HG02610 (cell line): ENCODE results near the gene MBOAT7.
A peak's percentile ranks its signal among the peaks of the same experiment; 100 is the strongest.

ENCODE experiments used
- ATAC-seq: cut with Tn5 transposase; IDR thresholded peaks from one replicate; pipeline ENCODE4 v1.9.1; 2021; ENCODE audit warnings: mild to moderate bottlenecking, moderate library complexity; ENCODE audit not compliant: unreplicated experiment

The MBOAT7 gene

DNA sequence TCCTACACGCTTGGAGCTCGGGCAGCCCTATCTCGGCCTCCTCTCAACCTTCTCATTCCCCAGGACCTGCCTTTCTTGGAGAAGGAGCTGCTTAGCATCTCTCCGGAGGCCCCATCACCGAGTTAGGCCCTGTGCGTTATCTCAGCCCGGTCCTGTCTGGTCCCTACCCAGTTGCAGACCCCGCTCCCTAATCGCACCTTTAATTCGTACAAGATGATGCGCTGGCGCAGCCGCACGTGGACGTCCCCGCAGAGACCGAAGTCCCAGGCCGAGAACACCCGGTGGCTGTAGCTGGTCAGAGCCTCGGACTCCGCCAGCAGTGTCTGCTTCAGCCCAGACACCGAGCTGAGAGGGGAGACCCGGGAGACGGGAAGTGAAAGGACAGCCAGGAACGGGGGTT, 24.2 kb downstream of the MBOAT7 start:
- no peak for ATAC-seq

DNA sequence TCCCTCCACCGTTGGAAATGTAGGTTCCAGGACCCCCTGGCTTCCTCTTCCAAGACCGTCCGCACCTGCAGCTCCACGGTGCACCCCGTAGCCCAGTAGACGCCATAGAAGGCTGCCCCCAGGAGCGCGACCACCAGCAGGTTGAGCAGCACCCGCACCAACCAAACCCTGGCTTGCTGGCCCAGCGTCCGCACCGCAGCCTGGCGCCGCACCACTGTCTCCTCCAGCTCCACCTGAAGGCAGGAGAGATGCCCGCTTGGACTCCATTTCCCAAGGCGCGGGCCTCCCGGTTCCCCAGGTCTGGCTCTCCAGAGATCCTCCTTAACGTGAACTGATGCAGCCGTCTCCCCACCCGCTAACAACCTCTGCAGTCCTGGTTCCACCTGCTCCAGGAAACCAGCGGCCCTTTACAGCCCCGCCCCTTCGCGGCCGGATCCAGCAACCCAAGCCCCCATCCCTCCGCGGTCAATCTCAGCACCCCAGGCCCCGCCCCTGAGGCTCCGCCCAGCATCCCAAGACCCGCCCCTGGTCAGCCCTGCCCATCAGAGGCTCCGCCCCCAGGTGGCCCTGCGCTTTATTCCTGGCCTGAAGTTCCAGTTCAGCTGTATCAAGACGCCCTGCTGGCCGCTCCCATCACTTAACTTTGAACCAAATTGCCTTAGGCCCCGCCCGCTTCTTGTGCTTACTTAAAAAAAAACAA, 24.9 kb downstream of the MBOAT7 start:
- no peak for ATAC-seq

DNA sequence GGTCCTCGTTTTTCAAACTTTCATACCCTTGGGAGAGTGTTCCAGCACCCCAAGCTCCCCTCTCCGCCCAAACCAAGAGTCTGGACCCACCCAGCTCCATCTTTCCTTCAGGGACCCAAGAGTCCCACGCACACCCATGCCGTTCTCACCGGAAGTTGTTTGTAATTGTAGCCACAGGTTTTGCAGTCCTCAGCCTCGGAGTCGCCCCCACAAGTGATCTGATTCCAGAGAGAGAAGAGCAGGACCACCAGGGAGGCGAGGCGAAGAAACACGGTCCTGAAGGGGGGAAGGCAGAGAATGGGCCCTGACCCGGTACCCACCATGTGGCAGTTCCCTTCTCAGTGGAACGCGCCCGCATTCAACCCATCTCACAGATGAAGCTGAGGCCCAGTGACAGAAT, 26.5 kb downstream of the MBOAT7 start:
- no peak for ATAC-seq

DNA sequence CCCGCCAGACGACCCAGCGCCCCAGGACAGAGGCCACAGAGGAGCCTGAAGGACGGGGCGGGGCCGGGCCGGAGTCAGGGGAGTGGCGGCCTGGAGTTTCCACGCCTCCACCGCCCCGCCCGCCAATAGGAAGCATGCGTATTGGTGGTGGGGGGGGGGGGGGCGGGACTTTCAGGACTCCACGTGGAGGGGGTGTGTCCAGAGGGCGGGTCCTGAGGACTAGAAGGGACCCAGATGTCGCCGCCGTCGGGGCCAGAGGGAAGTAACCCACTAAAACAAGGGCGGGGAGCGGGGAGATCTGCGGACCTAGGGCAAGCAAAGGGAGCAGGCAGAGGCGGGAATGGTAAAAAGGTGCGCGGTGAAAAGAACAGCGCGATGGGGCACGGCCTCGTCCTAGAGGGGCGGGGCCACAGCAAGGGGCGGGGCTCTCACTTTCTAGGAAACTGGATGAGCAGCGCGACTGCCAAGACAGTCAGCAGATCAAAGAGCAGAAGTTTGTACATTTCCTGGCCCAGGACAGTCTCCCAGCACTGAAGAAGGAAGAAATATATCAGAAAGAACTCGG, 27.1 kb downstream of the MBOAT7 start:
- no peak for ATAC-seq

DNA sequence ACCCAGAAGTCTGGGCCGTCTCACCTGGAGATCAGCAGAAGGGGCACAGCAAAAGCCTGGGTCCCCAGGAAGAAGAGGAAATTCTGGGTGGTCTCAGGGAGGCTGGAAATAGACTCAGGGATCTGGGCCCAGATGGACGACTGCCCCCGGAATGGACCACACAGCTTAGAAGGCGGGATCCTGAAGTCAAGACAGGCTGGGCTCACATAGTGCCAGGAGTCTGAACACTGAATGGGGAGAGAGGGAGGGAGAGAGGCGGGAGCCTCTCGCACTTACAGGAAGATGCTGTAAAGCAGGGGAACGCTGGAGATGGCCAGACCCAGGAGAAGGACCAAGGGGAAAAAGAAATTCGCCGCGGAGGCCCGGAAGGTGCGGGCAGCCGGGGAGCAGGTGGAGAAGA, 28.5 kb downstream of the MBOAT7 start:
- ATAC-seq, result no peak

DNA sequence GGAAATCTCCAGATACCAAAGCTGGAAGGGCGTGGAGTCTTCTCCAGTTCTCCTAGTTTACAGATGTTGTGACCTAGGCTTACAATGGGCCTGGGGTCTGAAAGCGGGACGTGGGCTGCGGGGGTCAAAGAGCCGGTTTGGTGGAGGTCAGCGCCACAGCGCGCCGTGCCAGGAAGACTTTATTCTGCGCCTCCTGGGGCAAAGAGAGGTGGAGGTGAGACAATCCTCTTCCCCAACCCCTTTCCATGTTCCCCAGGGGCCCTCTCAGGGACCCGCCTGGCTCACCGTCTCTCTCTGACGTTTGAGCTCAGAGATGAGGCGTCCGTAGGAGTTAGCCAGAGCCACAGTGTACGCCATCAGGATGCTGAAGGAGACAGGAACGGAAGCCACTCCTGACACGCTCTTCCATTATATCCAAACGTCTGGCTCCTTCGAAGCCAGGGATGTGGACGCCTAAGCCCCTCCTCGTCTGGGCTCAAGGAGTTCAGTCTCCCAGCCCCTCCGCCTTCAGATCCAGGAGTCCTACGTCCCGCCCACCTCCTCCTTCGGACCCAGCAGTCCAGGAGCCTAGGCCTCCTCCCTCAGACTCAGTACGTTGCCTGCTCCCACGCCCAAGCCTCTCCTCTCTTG, 29.1 kb downstream of the MBOAT7 start:
- no peak for ATAC-seq

DNA sequence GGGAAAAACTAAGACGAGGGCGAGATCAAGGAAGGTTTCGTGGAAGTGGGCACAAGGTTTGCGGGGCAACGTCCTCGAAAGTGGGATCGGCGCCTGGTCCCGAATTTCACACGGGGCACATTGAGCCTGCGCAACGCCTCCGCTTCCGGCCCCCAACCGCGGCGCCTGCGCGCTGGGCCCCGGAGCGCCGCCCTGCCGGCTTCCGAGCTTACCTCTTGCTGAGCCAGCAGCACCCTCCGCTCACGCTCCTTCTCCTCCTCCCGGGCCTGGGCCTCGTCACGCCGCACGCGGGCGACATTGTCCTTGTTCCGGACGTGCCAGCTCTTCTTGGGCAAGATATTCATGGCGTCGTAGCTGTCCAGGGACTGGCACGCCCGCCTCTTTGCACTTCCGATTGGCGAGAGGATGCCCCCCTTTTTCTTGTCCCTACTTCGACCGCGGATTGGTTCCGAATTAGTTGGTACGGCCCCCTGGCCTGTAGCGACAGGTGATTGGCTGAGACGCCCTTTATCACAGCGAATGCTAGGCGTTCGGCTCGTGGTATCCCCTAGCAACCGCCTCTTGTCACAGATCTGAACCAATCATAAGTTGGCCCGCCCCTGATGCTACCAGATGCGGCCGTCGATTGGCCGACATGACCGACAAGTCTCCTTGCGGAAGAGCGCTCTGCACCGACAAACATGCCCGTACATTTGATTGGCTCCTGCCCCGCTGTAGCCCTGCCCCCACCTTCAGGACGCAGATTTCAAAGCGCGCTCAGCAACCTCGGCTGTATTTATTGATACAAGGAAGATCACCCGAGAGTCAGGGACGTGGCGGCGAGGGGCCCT, 29.8 kb downstream of the MBOAT7 start, which contains the start of gene LENG1:
Gene LENG1, minus strand, starts transcription at position 370 of the 830 bp plus-strand sequence. Its CDS starts 26 bp downstream, at position 344.
- peak; percentile 91 for ATAC-seq

DNA sequence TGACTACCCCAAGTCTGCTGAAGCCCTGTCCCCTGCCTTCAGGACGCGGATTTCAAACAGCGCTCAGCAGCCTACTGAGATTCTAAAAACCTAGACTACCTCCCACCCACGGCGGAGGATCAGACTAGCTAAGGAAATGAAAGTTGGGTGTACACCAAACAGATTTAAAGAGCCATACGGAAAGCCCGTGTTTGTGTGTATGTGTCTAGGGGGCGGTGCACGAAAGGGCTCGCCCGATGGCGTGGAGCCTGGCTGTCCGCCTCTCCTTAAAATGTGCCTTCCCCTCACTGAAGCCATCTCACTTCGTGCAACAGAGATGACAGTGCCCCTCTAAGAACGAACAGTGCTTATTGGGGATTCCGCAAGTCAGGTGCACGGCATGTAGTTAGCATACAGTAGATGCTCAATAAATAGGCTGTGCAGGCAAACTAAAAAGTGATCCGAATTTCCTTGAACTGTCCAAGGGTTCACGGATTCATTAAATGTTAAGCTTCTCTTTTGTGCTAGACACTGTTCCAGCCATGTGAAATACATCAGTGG, 30.5 kb downstream of the MBOAT7 start:
- ATAC-seq, result no peak

DNA sequence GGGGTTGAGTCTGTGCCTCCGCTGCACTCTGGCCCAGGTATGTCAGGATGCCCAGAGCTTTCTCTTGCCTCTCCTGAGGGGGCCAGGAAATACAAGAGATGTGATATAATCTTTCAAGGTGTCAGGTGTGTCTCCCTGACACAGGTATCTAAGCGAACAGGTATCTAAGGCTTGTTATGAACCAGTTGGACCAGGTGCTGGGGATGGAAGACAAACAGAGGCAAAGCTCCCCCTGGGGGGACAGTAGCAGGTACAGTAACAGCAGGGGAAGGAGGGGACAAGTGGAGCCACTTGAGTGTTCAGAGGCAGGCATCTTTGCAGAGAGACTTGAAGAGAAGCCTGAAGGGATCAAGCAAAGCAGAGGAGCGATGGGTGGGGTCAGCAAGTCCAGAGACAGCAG, 32.4 kb downstream of the MBOAT7 start:
- ATAC-seq, result no peak

DNA sequence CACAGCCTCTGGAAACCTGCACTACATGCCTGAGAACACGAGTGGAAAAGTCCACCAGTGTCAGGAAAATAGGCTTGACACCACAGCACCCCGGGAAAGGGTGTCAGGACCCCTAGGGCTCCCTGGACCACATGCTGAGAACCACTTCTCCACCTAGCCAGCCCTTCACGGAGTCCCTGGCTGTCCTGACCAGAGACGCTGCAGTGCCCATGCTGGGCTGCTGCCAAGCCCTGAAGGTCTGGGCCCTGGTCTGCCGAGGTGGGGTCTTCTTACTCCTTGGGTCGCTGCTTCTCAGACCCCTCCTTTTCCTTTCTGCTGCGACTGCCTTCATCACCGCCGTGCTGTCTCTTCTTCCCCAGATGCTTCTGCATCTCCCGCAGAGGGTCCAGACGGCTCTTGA, 32.9 kb downstream of the MBOAT7 start:
- no peak for ATAC-seq

DNA sequence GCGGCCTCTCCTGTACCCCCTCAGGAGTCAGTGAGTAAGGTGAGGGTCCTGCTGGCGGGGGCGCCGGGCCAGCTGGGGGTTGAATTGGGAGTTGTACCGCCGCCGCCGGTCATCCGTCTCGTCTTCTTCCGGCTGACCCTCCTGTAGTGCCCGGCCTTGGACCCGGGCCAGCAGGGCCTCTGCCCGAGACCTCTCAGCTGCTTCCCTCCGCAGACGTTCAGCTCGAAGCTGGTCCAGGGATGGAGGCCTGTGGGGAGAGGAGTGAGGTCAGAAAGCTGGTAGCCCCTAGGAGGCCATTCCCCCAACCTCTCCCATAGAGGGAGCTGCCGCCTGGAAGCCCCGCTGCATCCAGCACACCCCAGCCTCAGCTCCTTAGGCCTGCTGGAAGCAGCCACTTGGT, 33.7 kb downstream of the MBOAT7 start:
- ATAC-seq, result no peak

DNA sequence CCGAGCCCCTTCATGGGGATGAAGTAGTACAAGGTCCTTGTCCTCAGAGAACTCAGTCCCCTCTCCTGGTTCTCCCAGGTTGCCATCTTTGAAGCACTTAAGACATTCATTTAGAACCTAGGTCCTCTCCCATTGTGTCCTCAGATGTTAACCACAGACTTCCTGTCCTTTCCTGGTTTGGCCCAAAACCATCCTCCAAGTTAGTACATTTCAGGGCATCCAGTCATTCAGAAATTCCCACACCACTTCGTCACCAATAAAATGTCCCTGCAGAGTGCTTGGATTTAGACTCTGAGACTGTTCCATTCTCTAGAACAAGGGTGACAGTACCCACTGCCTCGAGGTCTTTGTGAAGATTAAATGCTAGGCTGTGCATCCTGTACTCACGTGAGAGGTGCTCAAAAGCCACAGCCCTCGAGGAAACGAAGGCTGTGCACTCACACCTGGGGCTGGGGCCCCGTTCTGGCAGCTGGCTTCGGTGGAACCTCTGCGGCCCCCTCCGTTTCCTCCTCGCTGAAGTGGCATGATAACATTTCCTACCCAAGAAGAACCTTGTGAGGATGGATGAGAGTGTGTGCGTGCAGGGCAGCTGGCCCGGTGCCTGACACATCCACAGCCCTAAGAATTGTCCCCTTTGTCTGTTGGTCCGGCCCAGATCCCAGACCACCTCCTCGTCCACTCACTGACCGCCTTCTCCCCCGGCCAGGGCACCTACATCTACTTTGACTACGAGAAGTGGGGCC, 34.6 kb downstream of the MBOAT7 start:
- no peak for ATAC-seq

DNA sequence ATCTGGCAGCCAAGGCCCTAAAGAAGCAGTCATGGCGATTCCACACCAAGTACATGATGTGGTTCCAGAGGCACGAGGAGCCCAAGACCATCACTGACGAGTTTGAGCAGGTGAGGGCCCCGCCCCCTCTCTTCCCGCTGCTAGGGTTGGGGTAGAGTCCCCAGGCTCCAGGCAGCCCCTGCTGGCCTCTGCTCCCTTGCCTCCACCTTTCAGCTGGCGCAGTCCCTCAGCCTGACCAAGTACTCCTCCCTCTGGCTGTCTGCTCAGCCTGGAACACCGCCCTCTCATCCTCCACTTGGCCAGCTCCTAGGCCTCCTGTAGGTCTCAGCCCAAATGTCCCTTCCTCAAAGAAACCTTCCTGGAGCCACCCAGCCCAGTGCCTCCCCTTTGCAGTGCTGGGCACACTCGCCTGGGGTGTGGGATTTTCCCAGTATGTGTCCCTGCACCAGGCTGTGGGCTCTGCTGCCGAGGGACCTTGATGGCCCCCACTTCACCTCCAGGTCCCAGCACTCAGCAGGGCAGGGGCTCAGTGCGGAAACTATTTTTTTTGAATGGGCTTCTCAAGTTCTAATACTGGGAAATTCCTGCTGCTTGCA, 35.6 kb downstream of the MBOAT7 start:
- no peak for ATAC-seq

DNA sequence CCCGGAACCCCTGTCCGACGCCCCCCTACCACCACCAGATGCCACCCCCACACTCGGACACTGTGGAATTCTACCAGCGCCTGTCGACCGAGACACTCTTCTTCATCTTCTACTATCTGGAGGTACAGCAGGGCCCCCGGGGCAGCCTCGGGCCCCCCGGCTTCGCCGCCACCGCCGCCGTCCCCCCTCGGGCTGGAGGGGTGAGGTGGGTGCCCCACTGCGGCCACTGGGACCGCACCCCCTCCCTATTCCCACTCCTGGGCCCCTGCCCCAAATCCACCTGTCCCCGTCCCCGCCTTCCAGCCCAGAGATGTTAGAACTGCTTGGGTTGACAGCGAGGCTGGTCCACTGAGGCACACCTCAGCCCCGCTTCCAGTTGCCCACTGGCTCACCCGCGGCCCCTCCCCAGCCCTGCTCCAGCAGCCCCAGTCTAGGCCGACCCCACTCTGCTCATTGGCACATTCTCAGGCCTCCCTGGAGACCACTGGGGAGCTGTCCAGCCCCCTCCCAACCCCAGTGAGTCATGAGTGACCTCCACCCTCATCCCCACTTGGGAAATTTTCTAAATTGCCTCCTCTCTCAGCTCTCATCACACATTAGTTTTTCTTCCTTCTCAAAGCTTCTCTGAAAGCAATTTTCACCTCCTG, 36.4 kb downstream of the MBOAT7 start:
- ATAC-seq, result no peak

DNA sequence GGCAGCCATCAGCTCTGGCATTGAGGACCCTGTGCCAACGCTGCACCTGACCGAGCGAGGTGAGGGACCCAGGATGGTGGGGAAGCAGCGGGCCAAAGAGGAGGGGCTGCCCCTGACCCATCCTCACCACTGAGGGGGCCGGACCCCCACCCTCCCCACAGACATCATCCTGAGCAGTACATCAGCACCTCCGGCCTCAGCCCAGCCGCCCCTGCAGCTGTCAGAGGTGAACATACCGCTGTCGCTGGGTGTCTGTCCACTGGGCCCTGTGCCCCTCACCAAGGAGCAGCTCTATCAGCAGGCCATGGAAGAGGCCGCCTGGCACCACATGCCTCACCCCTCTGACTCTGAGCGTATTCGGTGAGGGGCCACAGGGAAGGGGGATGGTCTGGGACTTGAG, 37.1 kb downstream of the MBOAT7 start:
- no peak for ATAC-seq

DNA sequence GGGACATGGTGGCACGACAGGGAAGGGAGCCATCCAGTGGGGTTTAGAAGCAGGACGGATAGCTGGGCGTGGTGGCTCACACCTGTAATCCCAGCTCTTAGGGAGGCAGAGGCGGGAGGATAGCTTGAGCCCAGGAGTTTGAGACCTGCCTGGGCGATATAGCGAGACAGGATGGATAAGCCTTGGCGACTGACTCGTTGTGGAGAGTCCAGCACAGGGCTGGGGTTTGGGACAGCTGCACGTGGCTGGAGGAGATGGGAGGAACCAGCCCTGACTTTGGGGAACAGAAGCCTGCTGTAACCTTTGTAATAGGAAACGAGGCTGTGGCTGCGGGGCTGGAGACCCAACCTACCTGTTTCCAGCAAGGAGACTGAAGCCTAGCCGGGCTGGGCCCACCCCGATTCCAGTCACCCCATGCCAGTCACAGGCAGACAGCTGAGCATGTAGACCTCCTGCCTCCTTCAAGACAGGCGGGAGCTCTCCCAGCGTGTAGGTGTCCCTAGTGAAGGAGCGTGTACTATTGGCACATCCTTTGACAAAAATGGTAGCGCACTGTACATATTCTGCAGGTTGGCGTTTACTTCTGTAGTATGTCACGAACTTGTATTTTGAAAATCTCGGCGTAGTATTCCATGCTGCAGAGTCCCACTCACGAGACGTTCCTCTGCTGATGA, 37.9 kb downstream of the MBOAT7 start:
- no peak for ATAC-seq

DNA sequence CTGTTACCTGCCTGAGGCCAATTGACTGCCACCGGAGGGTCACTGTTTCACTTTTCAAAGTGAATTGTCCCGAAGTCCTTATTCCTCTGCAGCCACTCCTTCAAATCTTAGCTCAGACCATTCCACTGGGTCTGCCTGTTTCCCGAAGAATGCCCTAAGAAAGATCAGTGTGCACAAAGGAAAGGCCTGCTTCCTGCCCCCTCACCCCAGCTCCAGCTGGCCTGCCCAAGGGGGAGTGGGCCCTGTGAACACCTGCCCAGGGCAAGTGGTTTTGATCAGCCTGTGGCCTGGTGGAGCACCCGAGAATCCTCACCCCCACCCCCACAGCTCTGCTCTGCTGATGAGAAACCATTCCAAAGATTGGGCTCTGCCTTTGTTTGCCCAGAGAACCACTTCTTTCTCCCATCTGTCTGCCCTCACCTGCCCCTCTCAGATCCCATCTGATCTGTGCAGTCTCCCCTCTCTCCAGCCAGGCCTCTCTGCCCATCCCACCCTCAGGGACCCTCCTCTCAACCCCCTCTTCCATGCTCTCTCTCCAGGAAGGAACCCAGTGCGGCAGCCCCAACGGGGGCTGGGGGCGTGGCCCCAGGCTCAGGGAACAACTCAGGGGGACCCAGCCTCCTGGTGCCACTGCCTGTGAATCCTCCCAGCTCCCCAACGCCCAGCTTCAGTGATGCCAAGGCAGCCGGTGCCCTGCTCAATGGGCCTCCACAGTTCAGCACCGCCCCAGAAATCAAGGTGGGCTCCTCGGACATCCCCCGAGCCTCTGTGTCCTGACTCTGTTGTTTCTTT, 40.2 kb downstream of the MBOAT7 start:
- no peak for ATAC-seq

DNA sequence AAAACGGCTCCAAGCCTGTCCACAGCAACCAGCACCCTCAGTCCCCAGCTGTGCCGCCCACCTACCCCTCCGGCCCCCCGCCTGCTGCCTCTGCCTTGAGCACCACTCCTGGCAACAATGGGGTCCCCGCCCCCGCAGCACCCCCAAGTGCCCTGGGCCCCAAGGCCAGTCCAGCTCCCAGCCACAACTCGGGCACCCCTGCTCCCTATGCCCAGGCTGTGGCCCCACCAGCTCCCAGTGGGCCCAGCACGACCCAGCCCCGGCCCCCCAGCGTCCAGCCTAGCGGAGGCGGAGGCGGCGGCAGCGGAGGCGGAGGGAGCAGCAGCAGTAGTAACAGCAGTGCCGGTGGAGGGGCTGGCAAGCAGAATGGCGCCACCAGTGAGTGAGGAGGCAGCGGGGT, 41.2 kb downstream of the MBOAT7 start:
- ATAC-seq, result no peak
